B cell (primary cell): ENCODE measurements around the gene PREX1. TPM values are rescaled to one million over a fixed set of nuclear protein-coding genes. Genes with fewer than 3 reads are reported as not detected.

ENCODE experiments used
- ATAC-seq: fragments of 200-7000 bp; cut with Tn5 transposase; one replicate; pipeline ENCODE4 v1.10.0; 2021; ENCODE audit warnings: low read depth, mild to moderate bottlenecking, moderate number of reproducible peaks, moderate library complexity
- CTCF ChIA-PET: fragments of 350-600 bp; sonication (Branson Sonifier 250); formaldehyde crosslinking; loops from one replicate; lab custom pipeline; 2021; ENCODE audit warnings: antibody characterized with exemption, inconsistent platforms; lab: Charles Lee
- POLR2A ChIA-PET: fragments of 350-600 bp; sonication (Branson Sonifier 250); formaldehyde crosslinking; loops from one replicate; lab custom pipeline; 2021; ENCODE audit warnings: antibody characterized with exemption; lab: Charles Lee
- DNase-seq: peaks from one replicate; pipeline ENCODE4 v3.0.0; 2013
- H2AFZ ChIP-seq: 2 replicates; pipeline ENCODE4 v1.6.1; 2012; ENCODE audit warnings: mild to moderate bottlenecking, low read depth, low read length; ENCODE audit not compliant: insufficient read depth, poor library complexity, severe bottlenecking
- H3K27ac ChIP-seq, 2 donors: 1 replicate in 1 of 2; 2 replicates in 1 of 2; pipeline ENCODE4 v1.5.1; 2012 to 2013; ENCODE audit warnings: low read length in 2 of 2, mild to moderate bottlenecking in 2 of 2, moderate library complexity in 1 of 2
- H3K27me3 ChIP-seq, 4 experiments: fragments of 200-600 bp in 1 of 4; sonication (generic) in 1 of 4; replicated peaks in 1 of 4; 1 replicate in 2 of 4; 2 replicates in 2 of 4; pipeline versions ENCODE4 v1.6.1 to v1.7.0; 2013 to 2016; ENCODE audit warnings: low read length in 3 of 4, mild to moderate bottlenecking in 2 of 4, mixed read lengths in 1 of 4, moderate library complexity in 1 of 4; ENCODE audit not compliant: insufficient read depth in 4 of 4, control insufficient read depth in 3 of 4; ENCODE audit errors: control extremely low read depth in 1 of 4
- H3K36me3 ChIP-seq, 2 experiments: replicated peaks in 1 of 2; 1 replicate in 1 of 2; 2 replicates in 1 of 2; pipeline versions ENCODE4 v1.6.1 to v1.7.1; 2013; ENCODE audit warnings: low read length in 1 of 2; ENCODE audit not compliant: insufficient read depth in 2 of 2, control insufficient read depth in 1 of 2; ENCODE audit errors: control extremely low read depth in 1 of 2, extremely low read depth in 1 of 2
- H3K4me1 ChIP-seq, 2 donors: fragments of 200-600 bp in 1 of 2; sonication (generic) in 1 of 2; 1 replicate in 1 of 2; 2 replicates in 1 of 2; pipeline versions ENCODE4 v1.5.1 to v1.6.1; 2013 to 2017; ENCODE audit warnings: low read length in 2 of 2; ENCODE audit not compliant: control insufficient read depth in 2 of 2, insufficient read depth in 2 of 2
- H3K4me2 ChIP-seq: replicated peaks from 2 replicates; pipeline ENCODE3; 2012; ENCODE audit warnings: mild to moderate bottlenecking, low read depth, low read length; ENCODE audit not compliant: poor library complexity, severe bottlenecking
- H3K4me3 ChIP-seq, 5 experiments: fragments of 200-600 bp in 1 of 5; sonication (generic) in 1 of 5; 1 replicate in 3 of 5; 2 replicates in 2 of 5; pipeline versions ENCODE4 v1.5.1 to v1.7.0; 2011 to 2016; ENCODE audit warnings: low read length in 4 of 5, mild to moderate bottlenecking in 4 of 5, low read depth in 2 of 5, control low read depth in 1 of 5, moderate library complexity in 1 of 5; ENCODE audit not compliant: insufficient read depth in 1 of 5; ENCODE audit errors: control extremely low read depth in 1 of 5, extremely low read depth in 1 of 5
- H3K79me2 ChIP-seq: fragments of 200-600 bp; sonication (generic); one replicate; pipeline ENCODE4 v1.6.0; 2016; ENCODE audit warnings: low read length; ENCODE audit not compliant: control insufficient read depth, insufficient read depth
- H3K9ac ChIP-seq: fragments of 200-600 bp; sonication (generic); 2 replicates; pipeline ENCODE4 v1.6.1; 2017; ENCODE audit warnings: mild to moderate bottlenecking, low read length, moderate library complexity
- H3K9me3 ChIP-seq, 3 donors: one replicate each; pipeline versions ENCODE4 v1.6.1 to v1.7.1; 2013; ENCODE audit warnings: low read length in 2 of 3; ENCODE audit not compliant: control insufficient read depth in 2 of 3, insufficient read depth in 1 of 3; ENCODE audit errors: control extremely low read depth in 1 of 3
- H4K20me1 ChIP-seq: 2 replicates; pipeline ENCODE4 v1.6.0; 2012; ENCODE audit warnings: mild to moderate bottlenecking, low read length; ENCODE audit not compliant: insufficient read depth, control insufficient read depth, poor library complexity, severe bottlenecking
- H3K27ac Mint-ChIP-seq: one replicate; pipeline ENCODE4 v1.8.0; 2021; ENCODE audit warnings: mixed read lengths
- H3K27me3 Mint-ChIP-seq: one replicate; pipeline ENCODE4 v1.8.0; 2021; ENCODE audit warnings: mixed read lengths
- H3K4me1 Mint-ChIP-seq: one replicate; pipeline ENCODE4 v1.8.0; 2021; ENCODE audit warnings: mixed read lengths
- H3K4me3 Mint-ChIP-seq: one replicate; pipeline ENCODE4 v1.8.0; 2021; ENCODE audit warnings: mixed read lengths
- H3K9me3 Mint-ChIP-seq: one replicate; pipeline ENCODE4 v1.8.0; 2022; ENCODE audit warnings: mixed read lengths; ENCODE audit not compliant: insufficient read depth
- CTCF ChIP-seq: fragments of 200-600 bp; IDR thresholded peaks from one replicate; pipeline ENCODE4 v1.8.0; 2022; ENCODE audit warnings: antibody characterized with exemption, mild to moderate bottlenecking
- EZH2 ChIP-seq: IDR thresholded peaks from 2 replicates; pipeline ENCODE4 v1.6.1; 2012; ENCODE audit warnings: borderline replicate concordance, low read depth, mild to moderate bottlenecking, moderate library complexity, low read length; ENCODE audit not compliant: insufficient read depth, poor library complexity, severe bottlenecking
- WGBS: methylation state at CpG from one replicate; pipeline ENCODE4 v1.1.5; 2013; ENCODE audit warnings: missing lambda C conversion rate; ENCODE audit not compliant: insufficient coverage; 5-methylcytosine and 5-hydroxymethylcytosine counted together
- intact Hi-C: fragments of 100-400 bp; cut with micrococcal nuclease; formaldehyde crosslinking; loops from one replicate; pipeline ENCODE4 v1.10.0; 2022
- polyA plus RNA-seq: library from polyadenylated mRNA; depleted of rRNA; stranded (reverse); fragments of >200 nt; gene quantifications from 2 replicates; pipeline ENCODE4 v1.2.3, GENCODE V29; 2012
- total RNA-seq, 2 donors: library from RNA; stranded (reverse); fragments of 120-200 nt in 1 of 2; gene quantifications; 1 replicate in 1 of 2; 2 replicates in 1 of 2; pipeline versions ENCODE4 v1.2.3 to v1.2.4, GENCODE V29; 2013 to 2022

Gene PREX1
- total and polyA plus RNA-seq, 2 donors (not counting 1 experiment from before 2014, with no cell fraction given), result 79.1 to 99.4 TPM

DNA sequence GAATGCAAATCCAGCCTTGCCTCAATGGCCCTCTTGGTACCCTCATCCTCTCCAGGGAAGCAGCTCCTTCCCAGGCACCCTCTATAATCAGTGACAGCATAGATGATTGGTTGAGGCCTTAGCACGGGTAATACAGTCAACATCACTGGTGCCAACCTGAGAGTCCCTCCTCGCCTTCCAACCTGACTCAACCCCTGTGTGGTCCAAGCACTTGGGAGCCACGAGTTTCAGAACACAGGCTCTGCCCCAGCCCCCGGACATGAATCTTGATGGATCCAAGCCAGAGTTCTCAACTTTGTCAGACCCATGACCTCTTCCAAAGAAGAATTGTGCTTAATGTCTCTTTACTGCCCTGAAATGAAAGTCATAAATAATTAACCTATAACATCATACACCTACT lies 213.9 kb downstream of the PREX1 start:
- WGBS, result 92% methylated on average over 4 of the region's 4 CpGs
- no peak overlapping the region for H2AFZ ChIP-seq
- H3K27ac Mint-ChIP-seq, result no peak overlapping the region
- no peak overlapping the region for H3K27ac ChIP-seq
- ChIA-PET POLR2A (no interaction called here), CTCF (interaction anchor here (0.6 kb wide), 1 partner anchor 830 kb away, joined by 4 read pairs; no protein-coding TSS in a partner anchor)
- no peaks in the 10 kb centered on the region for H3K27me3 ChIP-seq
- no peak overlapping the region for H3K4me3 Mint-ChIP-seq
- H3K36me3 ChIP-seq, result no peaks in the 10 kb centered on the region
- no peak overlapping the region for H3K4me3 ChIP-seq
- H3K9me3 ChIP-seq, result no peaks in the 10 kb centered on the region
- DNase-seq, result no peak
- TF ChIP-seq CTCF, result no peak
- ATAC-seq, result no peak
- no peaks in the 10 kb centered on the region for H3K9me3 Mint-ChIP-seq
- no peaks in the 10 kb centered on the region for H3K79me2 ChIP-seq
- intact Hi-C loops, result no loop called here
- H3K27me3 Mint-ChIP-seq, result peaks cover 5% of the 10 kb centered on the region
- H3K4me1 Mint-ChIP-seq, result no peaks in the 10 kb centered on the region
- H4K20me1 ChIP-seq, result no peaks in the 10 kb centered on the region
- no peaks in the 10 kb centered on the region for H3K4me1 ChIP-seq
- no peak overlapping the region for H3K4me2 ChIP-seq
- H3K9ac ChIP-seq, result no peak overlapping the region

- Histone ChIP-seq H2AFZ (no peak overlapping the region), H3K9ac (no peak overlapping the region), H3K4me3 (no peak overlapping the region), H3K27me3 (peaks cover 0 to 2% (median 0%) of the 10 kb centered on the region in 4 experiments), H4K20me1 (no peaks in the 10 kb centered on the region), H3K79me2 (no peaks in the 10 kb centered on the region), H3K9me3 (no peaks in the 10 kb centered on the region), H3K4me2 (no peak overlapping the region), H3K36me3 (no peaks in the 10 kb centered on the region), H3K4me1 (no peaks in the 10 kb centered on the region), H3K27ac (no peak overlapping the region)
- Mint-ChIP-seq H3K9me3 (no peaks in the 10 kb centered on the region), H3K27me3 (peaks cover 5% of the 10 kb centered on the region), H3K4me1 (no peaks in the 10 kb centered on the region), H3K27ac (no peak overlapping the region), H3K4me3 (no peak overlapping the region)
- intact Hi-C loops, result no loop called here
- ATAC-seq (no peak), DNase-seq (no peak)
- TF ChIP-seq CTCF, result no peak
- TF ChIP-seq EZH2, result no peak
- 84% methylated on average over 2 of the region's 6 CpGs for WGBS
- ChIA-PET CTCF (no interaction called here), POLR2A (no interaction called here)
Observed at GRCh38 chr20:48612335-48612734, 215.5 kb downstream of the PREX1 start.
